ENCODE results near the gene CYSRT1. TPM values are rescaled to one million over a fixed set of nuclear protein-coding genes. Genes with fewer than 3 reads are reported as not detected.
"Not testable (repeated sequence)": the region's sequence is repeated elsewhere in the genome, so short reads cannot be mapped to it uniquely, and the experiment has no call there.

Gene CYSRT1
- total RNA-seq, 4 donors from 2014 or later = 40.2 to 119 (median 67.6) TPM

DNA sequence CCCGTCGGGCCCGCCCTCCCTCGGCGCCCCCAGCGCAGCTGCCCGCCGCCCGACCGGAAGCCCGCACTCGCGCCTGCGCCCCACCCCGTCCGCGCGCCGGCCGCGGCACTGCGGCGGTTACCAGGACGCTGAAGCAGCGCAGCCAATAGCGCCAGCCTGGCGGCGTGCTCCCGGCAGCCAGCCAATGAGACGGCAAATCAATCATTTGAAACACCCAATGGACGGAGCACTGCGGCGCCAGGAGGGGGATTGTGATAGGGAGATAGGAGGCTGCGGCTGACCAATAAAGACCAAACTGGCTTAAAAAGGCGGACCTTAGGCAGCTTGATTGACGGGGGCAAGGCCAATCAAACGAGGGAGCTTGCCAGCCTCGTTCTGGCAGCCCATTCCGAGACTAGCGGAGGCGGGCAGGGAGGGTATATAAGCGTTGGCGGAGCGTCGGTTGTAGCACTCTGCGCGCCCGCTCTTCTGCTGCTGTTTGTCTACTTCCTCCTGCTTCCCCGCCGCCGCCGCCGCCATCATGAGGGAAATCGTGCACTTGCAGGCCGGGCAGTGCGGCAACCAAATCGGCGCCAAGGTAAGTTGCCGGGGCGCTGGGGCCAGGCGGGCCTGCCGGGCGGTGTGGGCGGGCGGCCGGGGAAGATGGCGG lies 16.0 kb downstream of the CYSRT1 start, which contains the start of gene TUBB4B:
Gene TUBB4B (plus strand): TSS at position 447 of the 649 bp plus-strand sequence. CDS start 74 bp downstream, at position 521.
- TF ChIP-seq POLR2A (IDR thresholded peaks at IDR 0.05) = peak in 1 of 2 donors; percentile 99
- TF ChIP-seq, protein P1, sequence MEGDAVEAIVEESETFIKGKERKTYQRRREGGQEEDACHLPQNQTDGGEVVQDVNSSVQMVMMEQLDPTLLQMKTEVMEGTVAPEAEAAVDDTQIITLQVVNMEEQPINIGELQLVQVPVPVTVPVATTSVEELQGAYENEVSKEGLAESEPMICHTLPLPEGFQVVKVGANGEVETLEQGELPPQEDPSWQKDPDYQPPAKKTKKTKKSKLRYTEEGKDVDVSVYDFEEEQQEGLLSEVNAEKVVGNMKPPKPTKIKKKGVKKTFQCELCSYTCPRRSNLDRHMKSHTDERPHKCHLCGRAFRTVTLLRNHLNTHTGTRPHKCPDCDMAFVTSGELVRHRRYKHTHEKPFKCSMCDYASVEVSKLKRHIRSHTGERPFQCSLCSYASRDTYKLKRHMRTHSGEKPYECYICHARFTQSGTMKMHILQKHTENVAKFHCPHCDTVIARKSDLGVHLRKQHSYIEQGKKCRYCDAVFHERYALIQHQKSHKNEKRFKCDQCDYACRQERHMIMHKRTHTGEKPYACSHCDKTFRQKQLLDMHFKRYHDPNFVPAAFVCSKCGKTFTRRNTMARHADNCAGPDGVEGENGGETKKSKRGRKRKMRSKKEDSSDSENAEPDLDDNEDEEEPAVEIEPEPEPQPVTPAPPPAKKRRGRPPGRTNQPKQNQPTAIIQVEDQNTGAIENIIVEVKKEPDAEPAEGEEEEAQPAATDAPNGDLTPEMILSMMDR (IDR thresholded peaks at IDR 0.05) = no peak
- intact Hi-C loops (cut with DNase I; ENCODE audit: low total_unique reads) = no loop called here
- peak; percentile 99 to 100 for DNase-seq (ENCODE audit: low spot score in 2 of 2)
- WGBS, 2 donors = 0% methylated on average over 38 to 42 of the region's 67 CpGs
- H3K4me3 ChIP-seq (ENCODE audit: low read depth, poor library complexity, severe bottlenecking) = peak within 1 kb of the TSS; percentile 73

DNA sequence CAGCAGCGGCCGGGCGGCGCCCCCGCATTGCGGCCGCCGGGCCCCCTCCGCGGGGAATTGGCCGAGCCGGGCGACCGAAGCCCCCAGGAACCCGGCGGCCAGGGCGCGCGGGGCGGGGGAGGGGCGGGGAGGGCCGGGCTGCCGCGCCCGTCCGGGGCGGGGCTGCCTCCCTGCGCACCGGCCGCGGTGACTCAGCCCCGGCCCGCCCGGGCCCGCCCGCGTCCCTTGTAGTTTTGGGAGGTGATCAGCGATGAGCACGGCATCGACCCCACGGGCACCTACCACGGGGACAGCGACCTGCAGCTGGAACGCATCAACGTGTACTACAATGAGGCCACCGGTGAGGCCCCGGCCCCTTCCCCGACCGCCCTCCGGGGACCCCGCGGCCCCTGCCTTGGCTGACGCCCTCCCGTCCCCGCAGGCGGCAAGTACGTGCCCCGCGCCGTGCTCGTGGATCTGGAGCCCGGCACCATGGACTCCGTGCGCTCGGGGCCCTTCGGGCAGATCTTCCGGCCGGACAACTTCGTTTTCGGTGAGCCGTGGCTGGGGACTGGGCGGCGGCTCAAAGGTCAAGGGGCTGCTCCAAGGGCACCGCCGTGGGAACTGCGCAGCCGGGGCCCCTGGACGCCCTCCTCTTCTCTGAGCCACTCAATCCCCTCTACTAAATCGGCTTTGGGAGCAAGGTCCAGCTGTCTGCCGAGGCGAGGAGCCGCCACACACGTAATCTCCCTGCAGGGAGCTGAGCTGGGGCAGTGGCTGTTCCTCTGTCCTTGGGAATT lies 16.7 kb downstream of the CYSRT1 start:
- TF ChIP-seq, protein P1 (IDR thresholded peaks at IDR 0.05) = no peak
- no peak for TF ChIP-seq POLR2A (IDR thresholded peaks at IDR 0.05)
- DNase-seq (ENCODE audit: low spot score in 2 of 2) = peak; percentile 57 to 95
- peak overlapping the region; percentile 73 for H3K4me3 ChIP-seq (ENCODE audit: low read depth, poor library complexity, severe bottlenecking)
- intact Hi-C loops (cut with DNase I; ENCODE audit: low total_unique reads) = no loop called here
- WGBS, 2 donors = 0 to 4% methylated on average over 12 to 58 of the region's 83 CpGs

DNA sequence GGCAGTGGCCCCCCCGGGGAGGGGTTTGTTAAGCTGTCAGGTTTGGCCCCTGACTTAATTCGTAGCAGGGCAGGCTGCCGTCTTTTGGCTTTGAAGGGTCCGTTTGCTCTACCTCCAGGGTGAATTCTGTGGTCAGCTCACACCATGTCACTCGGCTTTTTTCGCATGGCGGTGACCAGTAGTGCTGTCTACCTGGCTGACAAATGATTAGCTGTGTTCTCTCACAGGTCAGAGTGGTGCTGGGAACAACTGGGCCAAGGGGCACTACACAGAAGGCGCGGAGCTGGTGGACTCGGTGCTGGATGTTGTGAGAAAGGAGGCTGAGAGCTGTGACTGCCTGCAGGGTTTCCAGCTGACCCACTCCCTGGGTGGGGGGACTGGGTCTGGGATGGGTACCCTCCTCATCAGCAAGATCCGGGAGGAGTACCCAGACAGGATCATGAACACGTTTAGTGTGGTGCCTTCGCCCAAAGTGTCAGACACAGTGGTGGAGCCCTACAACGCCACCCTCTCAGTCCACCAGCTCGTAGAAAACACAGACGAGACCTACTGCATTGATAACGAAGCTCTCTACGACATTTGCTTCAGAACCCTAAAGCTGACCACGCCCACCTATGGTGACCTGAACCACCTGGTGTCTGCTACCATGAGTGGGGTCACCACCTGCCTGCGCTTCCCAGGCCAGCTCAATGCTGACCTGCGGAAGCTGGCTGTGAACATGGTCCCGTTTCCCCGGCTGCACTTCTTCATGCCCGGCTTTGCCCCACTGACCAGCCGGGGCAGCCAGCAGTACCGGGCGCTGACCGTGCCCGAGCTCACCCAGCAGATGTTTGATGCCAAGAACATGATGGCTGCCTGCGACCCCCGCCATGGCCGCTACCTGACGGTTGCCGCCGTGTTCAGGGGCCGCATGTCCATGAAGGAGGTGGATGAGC lies 17.6 kb downstream of the CYSRT1 start:
- WGBS, 2 donors = 64 to 78% methylated on average over 32 to 36 of the region's 36 CpGs
- intact Hi-C loops (cut with DNase I; ENCODE audit: low total_unique reads) = no loop called here
- peak overlapping the region; percentile 73 for H3K4me3 ChIP-seq (ENCODE audit: low read depth, poor library complexity, severe bottlenecking)
- no peak for DNase-seq (ENCODE audit: low spot score in 2 of 2)
- TF ChIP-seq, protein P1 (IDR thresholded peaks at IDR 0.05) = no peak

DNA sequence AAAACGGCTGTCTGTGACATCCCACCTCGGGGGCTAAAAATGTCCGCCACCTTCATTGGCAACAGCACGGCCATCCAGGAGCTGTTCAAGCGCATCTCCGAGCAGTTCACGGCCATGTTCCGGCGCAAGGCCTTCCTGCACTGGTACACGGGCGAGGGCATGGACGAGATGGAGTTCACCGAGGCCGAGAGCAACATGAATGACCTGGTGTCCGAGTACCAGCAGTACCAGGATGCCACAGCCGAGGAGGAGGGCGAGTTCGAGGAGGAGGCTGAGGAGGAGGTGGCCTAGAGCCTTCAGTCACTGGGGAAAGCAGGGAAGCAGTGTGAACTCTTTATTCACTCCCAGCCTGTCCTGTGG lies 18.3 kb downstream of the CYSRT1 start:
- DNase-seq (ENCODE audit: low spot score in 2 of 2); intact Hi-C loops (cut with DNase I; ENCODE audit: low total_unique reads); H3K4me3 ChIP-seq (ENCODE audit: low read depth, poor library complexity, severe bottlenecking): not testable (repeated sequence)
- 75 to 84% methylated on average over 18 of the region's 18 CpGs for WGBS, 2 donors

DNA sequence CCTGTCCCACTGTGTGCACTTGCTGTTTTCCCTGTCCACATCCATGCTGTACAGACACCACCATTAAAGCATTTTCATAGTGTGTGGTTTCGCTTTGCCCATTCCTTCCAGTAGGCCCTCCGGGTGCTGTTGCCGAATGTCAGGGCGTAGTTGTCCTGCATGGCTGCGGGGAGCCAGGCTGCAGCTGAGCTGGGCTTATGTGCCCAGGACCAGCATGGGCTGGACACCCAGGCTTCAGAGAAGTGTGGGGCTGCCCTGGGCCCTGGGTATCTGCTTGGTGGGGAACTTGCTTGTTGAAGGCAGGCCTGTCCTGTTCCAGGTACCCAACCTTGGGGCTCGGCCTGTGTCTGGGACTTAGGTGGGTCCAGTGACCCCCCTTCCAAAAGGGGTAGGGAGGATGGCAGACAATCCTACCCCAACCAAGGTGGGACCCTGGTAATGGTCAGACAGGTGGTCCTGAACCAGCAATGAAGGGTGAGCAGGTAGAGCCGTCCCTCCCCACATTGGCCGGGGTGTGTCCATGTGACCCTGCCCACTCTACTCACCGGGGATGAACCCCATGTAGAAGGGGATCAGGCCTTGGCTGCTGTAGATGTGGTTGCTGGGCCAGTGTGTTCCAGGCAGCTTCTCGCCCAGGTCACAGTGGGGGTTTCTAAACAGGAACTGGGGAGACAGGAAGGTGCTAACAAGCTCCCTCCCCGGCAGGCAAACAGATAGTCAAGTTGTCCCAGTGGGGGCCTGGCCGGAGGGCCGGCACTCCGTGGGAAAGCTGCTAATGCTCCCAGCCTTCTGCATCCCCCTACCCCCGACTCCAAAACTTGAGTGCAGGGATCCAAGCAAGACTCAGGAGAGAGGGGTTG lies 18.9 kb downstream of the CYSRT1 start:
- intact Hi-C loops (cut with DNase I; ENCODE audit: low total_unique reads) = no loop called here
- no peak for TF ChIP-seq POLR2A (IDR thresholded peaks at IDR 0.05)
- TF ChIP-seq, protein P1 (IDR thresholded peaks at IDR 0.05) = no peak
- no peak overlapping the region for H3K4me3 ChIP-seq (ENCODE audit: low read depth, poor library complexity, severe bottlenecking)
- DNase-seq (ENCODE audit: low spot score in 2 of 2) = no peak
- 47 to 75% methylated on average over 13 to 14 of the region's 15 CpGs for WGBS, 2 donors
